ENCODE measurements around the gene FUT6.

Gene FUT6

GRCh38 chr19:5804516-5805461 is 34.7 kb downstream of the FUT6 start, which contains the start of gene NRTN:
Gene NRTN, plus strand, starts transcription at chr19:5805067. Its CDS starts 19,099 bp downstream, at chr19:5824166.
- DNase-seq (ENCODE audit: low read depth): no peak

- peak; percentile 75 for DNase-seq (ENCODE audit: low read depth)
These were observed 35.6 kb downstream of the FUT6 start for GRCh38 chr19:5803752-5804515.

GRCh38 chr19:5803441-5803751 is 36.1 kb downstream of the FUT6 start:
- DNase-seq (ENCODE audit: low read depth): no peak

GRCh38 chr19:5801796-5802619 is 37.5 kb downstream of the FUT6 start:
- DNase-seq (ENCODE audit: low read depth): no peak

- DNase-seq (ENCODE audit: low read depth): no peak
These were observed 38.9 kb downstream of the FUT6 start for GRCh38 chr19:5800361-5801270.

- no peak for DNase-seq (ENCODE audit: low read depth)
These were observed 40.0 kb downstream of the FUT6 start for GRCh38 chr19:5799247-5800241.

GRCh38 chr19:5798244-5798643 is 41.3 kb downstream of the FUT6 start:
- DNase-seq (ENCODE audit: low read depth): no peak

- no peak for DNase-seq (ENCODE audit: low read depth)
These were observed 44.1 kb downstream of the FUT6 start for GRCh38 chr19:5795382-5795919.

GRCh38 chr19:5793188-5793587 is 46.3 kb downstream of the FUT6 start:
- DNase-seq (ENCODE audit: low read depth): no peak

- no peak for DNase-seq (ENCODE audit: low read depth)
These were observed 47.3 kb downstream of the FUT6 start for GRCh38 chr19:5792224-5792623.

- peak; percentile 94 for DNase-seq (ENCODE audit: low read depth)
These were observed 48.7 kb downstream of the FUT6 start, which contains the start of gene DUS3L for GRCh38 chr19:5790559-5791520. Gene DUS3L, minus strand, starts transcription at chr19:5791163. Its CDS starts 22 bp downstream, at chr19:5791141.

GRCh38 chr19:5789886-5790558 is 49.5 kb downstream of the FUT6 start:
- DNase-seq (ENCODE audit: low read depth): no peak

GRCh38 chr19:5789351-5789761 is 50.1 kb downstream of the FUT6 start:
- no peak for DNase-seq (ENCODE audit: low read depth)

- no peak for DNase-seq (ENCODE audit: low read depth)
These were observed 51.1 kb downstream of the FUT6 start for GRCh38 chr19:5788422-5788821.

- DNase-seq (ENCODE audit: low read depth): no peak
These were observed 51.9 kb downstream of the FUT6 start for GRCh38 chr19:5787409-5788182.

- DNase-seq (ENCODE audit: low read depth): no peak
These were observed 52.7 kb downstream of the FUT6 start for GRCh38 chr19:5786593-5787408.

Data from stimulated activated CD8-positive, alpha-beta memory T cell treated with anti-CD3 and anti-CD28 coated beads, Interleukin-12 subunit alpha, Interleukin-12 subunit beta, amount 100 ng/mL, for 1 hour (primary cell).